OCI-LY3 (cell line): ENCODE data around the gene AVEN.

ENCODE experiments used
- CTCF ChIP-seq: fragments of 200-600, 300-600 bp; sonication (generic); IDR thresholded peaks from 2 replicates; pipeline ENCODE4 v1.5.1; 2014; ENCODE audit warnings: antibody characterized with exemption, low read length, low read depth
- EZH2phosphoT487 ChIP-seq: fragments of 200-600 bp; shearing (Covaris generic); IDR thresholded peaks from 2 replicates; pipeline ENCODE4 v1.6.1; 2018; ENCODE audit warnings: antibody characterized with exemption, mixed run types, low read depth

- TF ChIP-seq CTCF (no peak), EZH2phosphoT487 (no peak)
Measured at GRCh38 chr15:33831646-33832045, 207.4 kb downstream of the AVEN start.
